Ishikawa (cell line): ENCODE measurements around the gene HECTD3.

ENCODE experiments used
- CEBPB ChIP-seq: IDR thresholded peaks from 2 replicates; pipeline ENCODE4 v1.6.1; 2012
- CREB1 ChIP-seq: IDR thresholded peaks from 2 replicates; pipeline ENCODE4 v1.6.1; 2012; ENCODE audit warnings: low read depth
- EGR1 ChIP-seq: IDR thresholded peaks from 2 replicates; pipeline ENCODE4 v1.6.1; 2012
- EP300 ChIP-seq: IDR thresholded peaks from 2 replicates; pipeline ENCODE4 v1.6.1; 2012; ENCODE audit warnings: borderline replicate concordance
- FOXM1 ChIP-seq: IDR thresholded peaks from 2 replicates; pipeline ENCODE4 v1.6.1; 2012; ENCODE audit warnings: low read depth, borderline replicate concordance
- NFIC ChIP-seq: IDR thresholded peaks from 2 replicates; pipeline ENCODE4 v1.6.1; 2012
- RAD21 ChIP-seq: IDR thresholded peaks from 2 replicates; pipeline ENCODE4 v1.6.1; 2012; ENCODE audit warnings: low read depth
- REST ChIP-seq: IDR thresholded peaks from 2 replicates; pipeline ENCODE4 v1.6.1; 2012; ENCODE audit warnings: low read depth, mild to moderate bottlenecking
- TAF1 ChIP-seq: IDR thresholded peaks from 2 replicates; pipeline ENCODE4 v1.6.1; 2012; ENCODE audit warnings: low read depth, mild to moderate bottlenecking
- TCF12 ChIP-seq: IDR thresholded peaks from 2 replicates; pipeline ENCODE4 v1.6.1; 2012; ENCODE audit warnings: low read depth
- TEAD4 ChIP-seq: IDR thresholded peaks from 2 replicates; pipeline ENCODE4 v1.6.1; 2012
- YY1 ChIP-seq: IDR thresholded peaks from 2 replicates; pipeline ENCODE4 v1.6.1; 2012; ENCODE audit warnings: low read depth
- ZBTB7A ChIP-seq: IDR thresholded peaks from 2 replicates; pipeline ENCODE4 v1.6.1; 2012; ENCODE audit warnings: low read depth
- TF ChIP-seq, protein P1 (sequence below): IDR thresholded peaks from 2 replicates; pipeline ENCODE4 v1.6.1; 2012

DNA sequence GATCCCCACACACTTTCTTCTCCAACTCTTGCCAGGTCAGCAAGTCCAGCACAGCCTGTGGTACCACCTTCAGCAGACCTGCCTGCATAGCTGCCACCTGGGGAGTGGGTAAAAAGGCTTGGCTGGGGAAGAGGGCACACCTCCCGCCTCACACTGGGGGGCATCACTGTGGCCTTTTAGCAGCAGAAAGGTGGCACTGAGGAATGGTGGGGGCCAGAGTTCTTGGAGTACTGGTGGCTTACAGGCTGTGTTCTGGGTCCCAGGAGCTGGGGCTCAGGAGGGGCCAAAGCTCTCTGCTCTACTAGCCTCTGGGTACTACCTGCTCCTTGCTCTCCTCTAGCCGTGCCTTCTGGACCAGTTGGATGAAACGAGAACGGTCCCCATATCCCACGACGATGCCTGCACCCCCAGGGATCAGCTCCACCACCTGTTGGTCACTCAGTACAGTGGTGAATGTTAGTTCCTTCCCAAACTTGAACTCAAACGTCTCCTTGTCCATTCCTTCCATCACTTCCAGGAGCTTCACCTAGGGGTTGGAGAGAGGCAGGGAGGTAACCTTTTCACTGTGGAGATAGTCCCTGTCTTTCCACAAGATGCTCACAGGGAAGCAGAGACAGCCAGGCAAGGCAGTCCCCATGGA, 6.7 kb downstream of the HECTD3 start:
- no peak for TF ChIP-seq TAF1
- TF ChIP-seq FOXM1 = no peak
- TF ChIP-seq EP300 = no peak
- no peak for TF ChIP-seq EGR1
- no peak for TF ChIP-seq CEBPB
- no peak for TF ChIP-seq YY1
- TF ChIP-seq, protein P1, sequence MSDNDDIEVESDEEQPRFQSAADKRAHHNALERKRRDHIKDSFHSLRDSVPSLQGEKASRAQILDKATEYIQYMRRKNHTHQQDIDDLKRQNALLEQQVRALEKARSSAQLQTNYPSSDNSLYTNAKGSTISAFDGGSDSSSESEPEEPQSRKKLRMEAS = no peak
- TF ChIP-seq CREB1 = no peak
- no peak for TF ChIP-seq TCF12
- TF ChIP-seq REST = no peak
- TF ChIP-seq RAD21 = no peak
- no peak for TF ChIP-seq TEAD4
- TF ChIP-seq NFIC = no peak
- TF ChIP-seq ZBTB7A = no peak
